Measurements from ENCODE around the gene LRIT3. TPM values are rescaled to one million over a fixed set of nuclear protein-coding genes. Genes with fewer than 3 reads are reported as not detected.

LRIT3 gene
- total RNA-seq, 2 experiments from 2014 or later: 0.19 to 0.27 TPM

DNA sequence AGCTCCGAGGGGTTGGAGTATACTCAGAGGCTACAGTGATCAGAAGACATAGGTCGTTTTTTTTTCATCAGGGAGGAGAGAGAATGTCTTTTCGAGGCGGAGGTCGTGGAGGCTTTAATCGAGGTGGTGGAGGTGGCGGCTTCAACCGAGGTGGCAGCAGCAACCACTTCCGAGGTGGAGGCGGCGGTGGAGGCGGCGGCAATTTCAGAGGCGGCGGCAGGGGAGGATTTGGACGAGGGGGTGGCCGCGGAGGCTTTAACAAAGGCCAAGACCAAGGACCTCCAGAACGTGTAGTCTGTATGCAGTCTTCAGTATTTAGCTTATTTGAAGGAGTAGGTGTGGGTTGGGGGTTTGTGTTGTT, 31.8 kb upstream of the LRIT3 start:
- ChIA-PET POLR2A (no interaction called here), CTCF (interaction anchor here (0.9 to 2.4 kb wide), 3 partner anchors 9 to 256 kb away, joined by 4 to 9 read pairs (median 4); partner anchors contain the start of gene MCUB)
- peak; percentile 68 for DNase-seq
- no peaks in the 10 kb centered on the region for H3K9me3 Mint-ChIP-seq (ENCODE audit: low read depth)
- H3K27ac Mint-ChIP-seq: peak overlapping the region; percentile 99
- H3K36me3 Mint-ChIP-seq (ENCODE audit: low read depth): peaks cover 47% of the 10 kb centered on the region
- H3K4me3 Mint-ChIP-seq: peak overlapping the region; percentile 99
- peaks cover 55% of the 10 kb centered on the region for H3K4me1 Mint-ChIP-seq
- intact Hi-C loops (cut with DNase I, micrococcal nuclease): loop anchor here (2.0 to 10.0 kb wide), 5 partner anchors 87 to 271 kb away; no protein-coding TSS in a partner anchor
- ATAC-seq: peak; percentile 5
- H3K27me3 Mint-ChIP-seq: no peaks in the 10 kb centered on the region

DNA sequence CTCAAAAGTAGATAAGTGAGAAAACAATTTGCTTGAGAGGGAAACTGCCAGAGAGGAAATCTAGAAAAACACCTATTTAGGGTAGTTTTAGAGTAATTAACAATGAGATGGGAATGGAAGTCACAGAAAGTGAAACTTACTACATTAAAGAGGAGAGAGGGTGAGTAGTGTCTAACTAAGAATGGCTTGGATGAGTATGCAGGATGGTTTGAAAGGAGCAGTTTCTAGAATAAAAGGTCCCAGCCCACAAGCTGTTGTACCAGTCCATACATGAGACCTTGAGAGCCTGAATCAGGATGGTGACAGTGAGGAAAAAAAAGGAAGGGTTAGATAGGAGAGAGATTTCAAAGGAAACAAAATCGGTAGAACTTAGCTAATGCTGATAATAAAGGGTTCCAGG, 31.0 kb upstream of the LRIT3 start:
- peaks cover 55% of the 10 kb centered on the region for H3K36me3 Mint-ChIP-seq (ENCODE audit: low read depth)
- ChIA-PET POLR2A (no interaction called here), CTCF (interaction anchor here (0.9 to 1.3 kb wide), 2 partner anchors 8 to 257 kb away, joined by 4 read pairs; partner anchors contain the start of gene MCUB)
- peak overlapping the region; percentile 99 for H3K4me3 Mint-ChIP-seq
- intact Hi-C loops (cut with DNase I, micrococcal nuclease): loop anchor here (2.0 to 10.0 kb wide), 5 partner anchors 88 to 270 kb away; no protein-coding TSS in a partner anchor
- H3K27ac Mint-ChIP-seq: peak overlapping the region; percentile 99
- H3K9me3 Mint-ChIP-seq (ENCODE audit: low read depth): no peaks in the 10 kb centered on the region
- peaks cover 63% of the 10 kb centered on the region for H3K4me1 Mint-ChIP-seq
- no peaks in the 10 kb centered on the region for H3K27me3 Mint-ChIP-seq
- no peak for DNase-seq
- ATAC-seq: peak; percentile 25

DNA sequence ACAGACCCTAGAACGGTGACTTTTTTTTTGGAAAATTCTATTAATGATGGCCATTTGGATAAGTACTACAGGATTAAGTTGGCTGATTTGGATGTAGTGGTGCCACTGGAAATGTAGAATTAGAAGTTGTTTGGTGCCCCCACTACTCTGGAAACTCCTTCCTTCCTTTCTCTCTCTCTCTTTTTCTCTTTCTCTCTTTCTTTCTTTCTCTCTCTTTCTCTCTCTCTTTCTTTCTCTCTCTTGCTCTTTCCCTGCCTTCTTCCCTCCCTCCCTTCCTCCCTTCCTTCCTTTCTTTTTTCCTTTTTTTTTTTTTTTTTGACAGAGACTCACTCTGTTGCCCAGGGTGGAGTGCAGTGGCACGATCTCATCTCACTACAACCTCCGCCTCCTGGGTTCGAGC, 29.6 kb upstream of the LRIT3 start:
- H3K4me1 Mint-ChIP-seq: peaks cover 69% of the 10 kb centered on the region
- no peak overlapping the region for H3K27ac Mint-ChIP-seq
- intact Hi-C loops (cut with DNase I, micrococcal nuclease): loop anchor here (5.0 to 10.0 kb wide), 4 partner anchors 127 to 269 kb away; no protein-coding TSS in a partner anchor
- POLR2A ChIA-PET: no interaction called here
- ATAC-seq: no peak
- peaks cover 64% of the 10 kb centered on the region for H3K36me3 Mint-ChIP-seq (ENCODE audit: low read depth)
- CTCF ChIA-PET: interaction anchor here (1.0 kb wide), 1 partner anchor 10 kb away, joined by 3 read pairs; the partner anchor contains the start of gene RRH
- no peaks in the 10 kb centered on the region for H3K9me3 Mint-ChIP-seq (ENCODE audit: low read depth)
- H3K27me3 Mint-ChIP-seq: no peaks in the 10 kb centered on the region
- H3K4me3 Mint-ChIP-seq: no peak overlapping the region
- no peak for DNase-seq

DNA sequence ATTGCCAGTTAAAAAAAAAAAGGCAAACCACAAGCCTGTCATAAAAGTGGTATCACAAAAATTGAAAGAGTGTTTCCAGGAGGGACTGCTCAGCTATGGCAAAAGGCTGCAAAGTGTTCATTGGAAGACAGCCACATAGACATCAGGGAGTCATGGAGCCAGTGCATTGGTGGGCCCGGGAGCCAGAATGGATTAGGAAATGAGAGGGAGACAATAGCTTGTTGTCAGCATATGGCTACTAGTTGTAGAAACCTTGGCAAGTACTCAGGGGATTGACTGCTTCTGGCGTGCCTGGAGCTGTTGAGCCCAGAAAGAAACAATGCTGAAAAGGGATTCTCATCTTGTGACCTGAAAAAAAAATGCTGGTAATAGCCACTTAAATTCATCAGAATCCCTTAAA, 27.3 kb upstream of the LRIT3 start:
- peaks cover 62% of the 10 kb centered on the region for H3K4me1 Mint-ChIP-seq
- intact Hi-C loops (cut with DNase I, micrococcal nuclease): loop anchor here (2.0 kb wide), 2 partner anchors 118 to 128 kb away; partner anchors contain the start of gene CASP6 (in 1 of the 2)
- POLR2A ChIA-PET: interaction anchor here (0.6 kb wide), 1 partner anchor 1279 kb away, joined by 5 read pairs; no protein-coding TSS in a partner anchor
- DNase-seq (no peak), ATAC-seq (no peak)
- CTCF ChIA-PET: interaction anchor here (0.6 to 2.7 kb wide), 4 partner anchors 10 to 387 kb away, joined by 3 to 9 read pairs (median 3); partner anchors contain the start of gene SEC24B
- H3K9me3 Mint-ChIP-seq (ENCODE audit: low read depth): no peaks in the 10 kb centered on the region
- peaks cover 75% of the 10 kb centered on the region for H3K36me3 Mint-ChIP-seq (ENCODE audit: low read depth)
- peak overlapping the region; percentile 5 for H3K4me3 Mint-ChIP-seq
- no peaks in the 10 kb centered on the region for H3K27me3 Mint-ChIP-seq
- H3K27ac Mint-ChIP-seq: peak overlapping the region; percentile 80

DNA sequence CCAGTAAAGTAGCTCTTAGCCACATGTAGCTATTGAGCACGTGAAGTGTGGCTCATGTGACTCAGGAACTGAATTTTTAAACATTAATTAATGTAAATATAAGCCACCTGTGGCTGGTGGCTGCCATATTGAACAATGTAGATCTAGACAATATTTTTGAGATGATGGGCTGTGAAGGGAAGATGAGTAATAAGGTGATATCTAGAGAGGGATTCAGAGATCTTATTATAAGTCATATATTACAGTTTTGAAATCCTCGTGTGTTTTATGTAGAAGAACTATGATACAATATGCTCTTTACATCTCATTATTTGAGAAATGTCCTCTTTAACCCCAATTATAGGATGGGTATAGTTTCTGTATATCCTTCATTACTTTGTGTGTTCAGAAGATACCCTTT, 26.7 kb upstream of the LRIT3 start:
- no peak overlapping the region for H3K4me3 Mint-ChIP-seq
- H3K36me3 Mint-ChIP-seq (ENCODE audit: low read depth): peaks cover 69% of the 10 kb centered on the region
- H3K4me1 Mint-ChIP-seq: peaks cover 58% of the 10 kb centered on the region
- ChIA-PET CTCF (interaction anchor here (0.6 to 2.7 kb wide), 4 partner anchors 11 to 388 kb away, joined by 3 to 9 read pairs (median 3); partner anchors contain the start of gene SEC24B), POLR2A (no interaction called here)
- DNase-seq (no peak), ATAC-seq (peak; percentile 80)
- H3K27ac Mint-ChIP-seq: peak overlapping the region; percentile 79
- intact Hi-C loops (cut with DNase I, micrococcal nuclease): loop anchor here (2.0 kb wide), 2 partner anchors 118 to 128 kb away; partner anchors contain the start of gene CASP6 (in 1 of the 2)
- no peaks in the 10 kb centered on the region for H3K9me3 Mint-ChIP-seq (ENCODE audit: low read depth)
- no peaks in the 10 kb centered on the region for H3K27me3 Mint-ChIP-seq

DNA sequence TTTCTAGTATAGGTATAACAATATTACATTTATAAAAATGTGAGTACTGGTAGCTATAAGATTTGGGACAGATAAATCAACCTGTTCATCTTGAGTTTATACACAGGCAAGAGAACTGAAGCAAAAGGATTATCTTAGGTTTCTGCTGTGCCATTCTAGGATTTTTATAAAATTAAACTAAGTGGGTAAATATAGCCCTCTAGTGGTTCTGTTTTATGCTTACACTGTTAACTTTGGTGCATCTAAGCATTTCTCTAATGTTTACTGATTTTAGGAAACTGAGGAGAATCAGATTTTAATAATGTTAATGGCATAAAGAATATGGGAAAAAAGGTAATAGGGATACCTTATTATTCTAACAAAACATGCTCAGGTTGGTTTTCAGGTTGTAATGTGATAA, 21.2 kb upstream of the LRIT3 start:
- peaks cover 22% of the 10 kb centered on the region for H3K36me3 Mint-ChIP-seq (ENCODE audit: low read depth)
- no peak overlapping the region for H3K27ac Mint-ChIP-seq
- POLR2A ChIA-PET: no interaction called here

DNA sequence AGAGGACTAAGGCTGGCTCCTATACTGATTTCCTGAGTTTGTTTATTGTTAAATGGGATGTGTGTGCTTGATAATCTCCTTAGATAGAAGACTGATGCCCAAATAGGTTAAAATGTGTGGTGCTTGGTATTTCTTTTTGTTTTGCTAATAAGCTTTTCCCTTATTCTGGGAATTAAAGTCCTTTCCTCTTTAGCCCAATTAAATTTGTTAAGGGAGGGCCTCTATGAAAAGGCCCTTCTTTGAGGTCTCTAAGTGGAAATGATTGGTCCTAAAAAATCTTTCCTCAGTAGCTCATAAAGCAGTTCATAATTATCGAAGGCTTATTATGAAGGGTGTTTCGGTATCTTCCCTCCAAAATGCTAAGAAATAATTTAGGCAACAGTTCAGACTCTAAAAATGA, 20.2 kb upstream of the LRIT3 start, which contains the start of gene RRH:
RRH (plus strand) TSS at position 301 of the 400 bp plus-strand sequence; CDS start at position 357, 56 bp downstream.
- H3K27me3 Mint-ChIP-seq: no peaks in the 10 kb centered on the region
- H3K27ac Mint-ChIP-seq: no peak within 1 kb of the TSS
- peaks cover 4% of the 10 kb centered on the region for H3K4me1 Mint-ChIP-seq
- peaks cover 17% of the 10 kb centered on the region for H3K36me3 Mint-ChIP-seq (ENCODE audit: low read depth)
- intact Hi-C loops (cut with DNase I, micrococcal nuclease): loop anchor here in 1 of 2 experiments (5.0 kb wide), 1 partner anchor 150 kb away; no protein-coding TSS in a partner anchor
- ChIA-PET POLR2A (no interaction called here), CTCF (interaction anchor here (0.6 to 2.4 kb wide), 7 partner anchors 10 to 634 kb away, joined by 3 to 17 read pairs (median 4); no protein-coding TSS in a partner anchor)
- ATAC-seq (no peak), DNase-seq (no peak)
- no peak within 1 kb of the TSS for H3K4me3 Mint-ChIP-seq
- H3K9me3 Mint-ChIP-seq (ENCODE audit: low read depth): no peaks in the 10 kb centered on the region

More for the DNA sequence above, 21.2 kb upstream of the LRIT3 start:
- Mint-ChIP-seq H3K4me1 (peaks cover 8% of the 10 kb centered on the region), H3K9me3 (ENCODE audit: low read depth) (no peaks in the 10 kb centered on the region), H3K27me3 (no peaks in the 10 kb centered on the region), H3K4me3 (no peak overlapping the region)
- ATAC-seq (no peak), DNase-seq (no peak)
- CTCF ChIA-PET: interaction anchor here (0.6 to 2.4 kb wide), 10 partner anchors 11 to 537 kb away, joined by 3 to 17 read pairs (median 4); partner anchors contain the start of gene GAR1
- intact Hi-C loops (cut with DNase I, micrococcal nuclease): loop anchor here (1.0 to 5.0 kb wide), 2 partner anchors 151 to 404 kb away; no protein-coding TSS in a partner anchor

DNA sequence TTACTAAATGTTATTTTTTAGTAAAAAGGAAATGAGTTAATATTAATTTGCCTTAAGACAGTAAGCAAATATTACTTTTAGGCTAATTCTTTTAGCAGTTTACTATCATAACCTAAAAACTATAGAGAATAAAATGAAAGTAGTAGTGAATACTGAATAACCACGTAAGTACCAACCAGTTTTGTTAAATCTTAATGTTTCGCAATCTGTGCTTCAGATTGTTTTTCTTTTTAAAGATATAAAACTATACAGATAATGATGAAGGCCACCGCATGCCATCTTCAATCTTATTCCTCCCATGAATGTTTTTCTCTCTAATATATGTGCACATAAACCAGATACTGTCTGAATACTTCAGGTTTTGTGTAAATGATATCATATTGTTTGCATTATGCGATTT, 14.2 kb upstream of the LRIT3 start:
- CTCF ChIA-PET: no interaction called here

DNA sequence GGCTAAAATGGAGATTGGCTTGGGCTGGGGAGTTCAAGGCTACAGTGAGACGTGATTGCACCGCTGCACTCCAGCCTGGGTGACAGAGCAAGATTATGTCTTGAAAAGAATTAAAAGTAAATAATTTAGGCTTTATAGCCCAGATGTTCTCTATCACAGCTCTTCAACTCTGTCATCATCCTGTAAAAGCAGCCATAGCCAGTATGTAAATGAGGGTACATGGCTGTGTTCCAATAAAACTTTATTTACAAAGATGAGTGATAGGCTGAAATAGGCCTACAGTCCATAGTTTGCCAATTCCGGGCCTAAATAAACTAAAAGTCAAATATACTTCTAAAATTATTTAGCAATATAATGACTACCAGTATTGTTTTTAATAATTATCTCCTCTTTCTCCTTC, 10.9 kb upstream of the LRIT3 start:
- ChIA-PET CTCF (interaction anchor here (0.6 to 1.0 kb wide), 2 partner anchors 143 to 1898 kb away, joined by 3 to 4 read pairs; no protein-coding TSS in a partner anchor), POLR2A (no interaction called here)
- ATAC-seq (no peak), DNase-seq (no peak)
- H3K27ac Mint-ChIP-seq: no peak overlapping the region
- no peaks in the 10 kb centered on the region for H3K9me3 Mint-ChIP-seq (ENCODE audit: low read depth)
- H3K4me1 Mint-ChIP-seq: no peaks in the 10 kb centered on the region
- intact Hi-C loops (cut with DNase I, micrococcal nuclease): no loop called here
- H3K27me3 Mint-ChIP-seq: no peaks in the 10 kb centered on the region
- peaks cover 12% of the 10 kb centered on the region for H3K36me3 Mint-ChIP-seq (ENCODE audit: low read depth)
- H3K4me3 Mint-ChIP-seq: no peak overlapping the region

More for the DNA sequence above, 14.2 kb upstream of the LRIT3 start:
- H3K4me3 Mint-ChIP-seq: no peak overlapping the region
- POLR2A ChIA-PET: no interaction called here
- no peak overlapping the region for H3K27ac Mint-ChIP-seq
- no peaks in the 10 kb centered on the region for H3K27me3 Mint-ChIP-seq
- DNase-seq (no peak), ATAC-seq (no peak)
- H3K36me3 Mint-ChIP-seq (ENCODE audit: low read depth): peaks cover 7% of the 10 kb centered on the region
- intact Hi-C loops (cut with DNase I, micrococcal nuclease): no loop called here
- no peaks in the 10 kb centered on the region for H3K4me1 Mint-ChIP-seq
- H3K9me3 Mint-ChIP-seq (ENCODE audit: low read depth): no peaks in the 10 kb centered on the region

DNA sequence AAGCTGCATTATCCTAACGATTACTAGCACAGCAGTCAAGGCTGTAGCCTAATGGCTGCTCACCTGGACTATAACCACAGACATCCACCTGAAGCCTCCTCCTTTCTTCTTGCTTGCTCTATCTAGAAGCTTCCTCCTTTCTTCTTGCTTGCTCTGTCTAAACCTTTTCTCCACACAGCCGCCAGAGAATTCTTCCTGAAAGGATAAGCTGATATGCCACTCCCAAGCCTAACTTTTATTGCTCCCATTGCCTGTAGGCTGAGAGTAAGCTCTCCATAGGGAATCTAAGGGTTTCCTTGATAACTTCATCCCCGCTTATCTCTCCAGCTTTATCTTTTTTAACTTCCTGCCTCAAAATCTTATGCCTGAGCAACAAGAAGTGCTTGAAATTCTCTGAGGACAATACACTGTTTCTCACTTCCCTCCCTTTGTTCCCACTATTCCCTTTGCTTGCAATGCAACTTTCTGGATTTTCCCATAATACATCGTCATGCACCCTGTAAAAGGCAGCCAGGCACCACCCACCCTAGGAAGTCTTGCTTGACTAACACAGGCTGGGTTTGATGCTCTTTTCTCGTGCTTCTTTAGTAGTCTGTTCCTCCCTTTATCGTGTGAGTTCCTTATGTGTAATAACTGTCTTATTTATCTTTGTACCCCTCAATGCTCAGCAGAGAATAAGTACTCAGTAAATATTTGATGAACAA, 1.4 kb upstream of the LRIT3 start:
- no peak overlapping the region for H3K4me3 Mint-ChIP-seq
- ChIA-PET POLR2A (interaction anchor here (0.7 kb wide), 1 partner anchor 191 kb away, joined by 3 read pairs; no protein-coding TSS in a partner anchor), CTCF (no interaction called here)
- no peak overlapping the region for H3K27ac Mint-ChIP-seq
- intact Hi-C loops (cut with DNase I, micrococcal nuclease): no loop called here
- H3K36me3 Mint-ChIP-seq (ENCODE audit: low read depth): peaks cover 4% of the 10 kb centered on the region
- no peaks in the 10 kb centered on the region for H3K4me1 Mint-ChIP-seq
- ATAC-seq (no peak), DNase-seq (no peak)
- no peaks in the 10 kb centered on the region for H3K27me3 Mint-ChIP-seq
- no peaks in the 10 kb centered on the region for H3K9me3 Mint-ChIP-seq (ENCODE audit: low read depth)

DNA sequence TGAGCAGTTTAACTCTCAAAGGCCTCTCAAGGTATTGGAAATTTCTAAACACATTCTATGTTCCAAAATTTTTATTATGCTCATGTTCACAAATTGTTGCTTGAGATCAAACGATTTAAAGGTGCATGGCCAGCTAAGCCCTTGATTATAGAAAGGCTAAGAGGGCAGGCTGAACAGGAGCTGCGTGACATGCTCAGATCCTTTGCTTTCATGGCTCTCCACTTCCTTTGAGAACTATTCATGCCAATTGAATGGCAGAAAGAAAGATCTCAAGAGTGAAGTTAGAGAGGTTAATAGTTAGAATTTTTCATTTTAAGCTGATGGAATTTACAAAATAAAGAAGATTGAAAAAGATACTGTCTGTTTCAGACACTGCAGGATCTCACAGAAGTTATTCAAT, 594 bp downstream of the LRIT3 start:
- CTCF ChIA-PET: interaction anchor here (1.2 kb wide), 1 partner anchor 15 kb away, joined by 3 read pairs; no protein-coding TSS in a partner anchor
- no peak for DNase-seq
- POLR2A ChIA-PET: no interaction called here
- H3K36me3 Mint-ChIP-seq (ENCODE audit: low read depth): peaks cover 6% of the 10 kb centered on the region
- no peaks in the 10 kb centered on the region for H3K27me3 Mint-ChIP-seq
- peaks cover 5% of the 10 kb centered on the region for H3K4me1 Mint-ChIP-seq
- ATAC-seq: no peak
- intact Hi-C loops (cut with DNase I, micrococcal nuclease): no loop called here
- H3K4me3 Mint-ChIP-seq: no peak overlapping the region
- no peak overlapping the region for H3K27ac Mint-ChIP-seq
- H3K9me3 Mint-ChIP-seq (ENCODE audit: low read depth): no peaks in the 10 kb centered on the region
